ENCODE results near the gene DYNLT1. TPM values are rescaled to one million over a fixed set of nuclear protein-coding genes. Genes with fewer than 3 reads are reported as not detected.

The DYNLT1 gene
- total and polyA plus RNA-seq, 2 experiments from 2014 or later = 60.9 to 241 TPM

GRCh38 chr6:158591134-158591809 is 53.3 kb downstream of the DYNLT1 start:
- no peak overlapping the region for H3K27ac Mint-ChIP-seq
- Histone ChIP-seq H3K79me2 (replicated peaks; ENCODE audit: insufficient read depth) (no peaks in the 10 kb centered on the region), H3K27me3 (ENCODE audit: insufficient read depth) (no peaks in the 10 kb centered on the region), H3K9me2 (ENCODE audit: insufficient read depth) (no peaks in the 10 kb centered on the region), H3F3A (replicated peaks; ENCODE audit: low read depth) (no peaks in the 10 kb centered on the region), H4K20me1 (replicated peaks; ENCODE audit: insufficient read depth) (peaks cover 11% of the 10 kb centered on the region; the same call in 1 of the 2 replicates), H3K4me3 (no peak overlapping the region), H2AFZ (no peak overlapping the region), H3K4me1 (ENCODE audit: insufficient read depth) (no peaks in the 10 kb centered on the region), H3K27ac (ENCODE audit: low read depth) (no peak overlapping the region), H3K36me3 (ENCODE audit: insufficient read depth) (peaks cover 29% of the 10 kb centered on the region), H3K4me2 (no peak overlapping the region)
- no peak for ATAC-seq
- no peak overlapping the region for H3K4me3 Mint-ChIP-seq
- no peak for TF ChIP-seq ZNF462 (CRISPR knock-in tag; IDR thresholded peaks at IDR 0.05)
- TF ChIP-seq EZH2phosphoT487 (IDR thresholded peaks at IDR 0.05; ENCODE audit: unreplicated experiment) = no peak
- no peak for TF ChIP-seq ZNF331 (CRISPR knock-in tag; IDR thresholded peaks at IDR 0.05; ENCODE audit: low read depth)
- no peak for TF ChIP-seq STAT1 (IDR thresholded peaks at IDR 0.05; ENCODE audit: unreplicated experiment)
- no peak for TF ChIP-seq ZNF114 (CRISPR knock-in tag; IDR thresholded peaks at IDR 0.05)
- TF ChIP-seq NANOG (IDR thresholded peaks at IDR 0.05; ENCODE audit: borderline replicate concordance) = no peak
- no peak for TF ChIP-seq CTCF (conservative IDR thresholded peaks at IDR 0.05; ENCODE audit: low read depth in 2 of 2)
- no peak for TF ChIP-seq EZH2 (IDR thresholded peaks at IDR 0.05; ENCODE audit: low read depth, unreplicated experiment)
- TF ChIP-seq, protein P1, sequence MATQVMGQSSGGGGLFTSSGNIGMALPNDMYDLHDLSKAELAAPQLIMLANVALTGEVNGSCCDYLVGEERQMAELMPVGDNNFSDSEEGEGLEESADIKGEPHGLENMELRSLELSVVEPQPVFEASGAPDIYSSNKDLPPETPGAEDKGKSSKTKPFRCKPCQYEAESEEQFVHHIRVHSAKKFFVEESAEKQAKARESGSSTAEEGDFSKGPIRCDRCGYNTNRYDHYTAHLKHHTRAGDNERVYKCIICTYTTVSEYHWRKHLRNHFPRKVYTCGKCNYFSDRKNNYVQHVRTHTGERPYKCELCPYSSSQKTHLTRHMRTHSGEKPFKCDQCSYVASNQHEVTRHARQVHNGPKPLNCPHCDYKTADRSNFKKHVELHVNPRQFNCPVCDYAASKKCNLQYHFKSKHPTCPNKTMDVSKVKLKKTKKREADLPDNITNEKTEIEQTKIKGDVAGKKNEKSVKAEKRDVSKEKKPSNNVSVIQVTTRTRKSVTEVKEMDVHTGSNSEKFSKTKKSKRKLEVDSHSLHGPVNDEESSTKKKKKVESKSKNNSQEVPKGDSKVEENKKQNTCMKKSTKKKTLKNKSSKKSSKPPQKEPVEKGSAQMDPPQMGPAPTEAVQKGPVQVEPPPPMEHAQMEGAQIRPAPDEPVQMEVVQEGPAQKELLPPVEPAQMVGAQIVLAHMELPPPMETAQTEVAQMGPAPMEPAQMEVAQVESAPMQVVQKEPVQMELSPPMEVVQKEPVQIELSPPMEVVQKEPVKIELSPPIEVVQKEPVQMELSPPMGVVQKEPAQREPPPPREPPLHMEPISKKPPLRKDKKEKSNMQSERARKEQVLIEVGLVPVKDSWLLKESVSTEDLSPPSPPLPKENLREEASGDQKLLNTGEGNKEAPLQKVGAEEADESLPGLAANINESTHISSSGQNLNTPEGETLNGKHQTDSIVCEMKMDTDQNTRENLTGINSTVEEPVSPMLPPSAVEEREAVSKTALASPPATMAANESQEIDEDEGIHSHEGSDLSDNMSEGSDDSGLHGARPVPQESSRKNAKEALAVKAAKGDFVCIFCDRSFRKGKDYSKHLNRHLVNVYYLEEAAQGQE (IDR thresholded peaks at IDR 0.05; ENCODE audit: unreplicated experiment) = no peak
- TF ChIP-seq, protein P2, sequence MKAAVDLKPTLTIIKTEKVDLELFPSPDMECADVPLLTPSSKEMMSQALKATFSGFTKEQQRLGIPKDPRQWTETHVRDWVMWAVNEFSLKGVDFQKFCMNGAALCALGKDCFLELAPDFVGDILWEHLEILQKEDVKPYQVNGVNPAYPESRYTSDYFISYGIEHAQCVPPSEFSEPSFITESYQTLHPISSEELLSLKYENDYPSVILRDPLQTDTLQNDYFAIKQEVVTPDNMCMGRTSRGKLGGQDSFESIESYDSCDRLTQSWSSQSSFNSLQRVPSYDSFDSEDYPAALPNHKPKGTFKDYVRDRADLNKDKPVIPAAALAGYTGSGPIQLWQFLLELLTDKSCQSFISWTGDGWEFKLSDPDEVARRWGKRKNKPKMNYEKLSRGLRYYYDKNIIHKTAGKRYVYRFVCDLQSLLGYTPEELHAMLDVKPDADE (IDR thresholded peaks at IDR 0.05) = no peak
- TF ChIP-seq JUNB (IDR thresholded peaks at IDR 0.05; ENCODE audit: unreplicated experiment) = no peak
- peaks cover 86% of the 10 kb centered on the region for H3K36me3 Mint-ChIP-seq (ENCODE audit: low read depth)
- H3K4me1 Mint-ChIP-seq = no peaks in the 10 kb centered on the region
- peaks cover 2% of the 10 kb centered on the region for H3K27me3 Mint-ChIP-seq (ENCODE audit: insufficient read depth, low read depth, poor library complexity)
- no peak for DNase-seq (ENCODE audit: low spot score)
- H3K9me3 Mint-ChIP-seq = no peaks in the 10 kb centered on the region

Data from GM23338 (cell line).